ENCODE data around the gene CMKLR1.
A peak's percentile ranks its signal among the peaks of the same experiment; 100 is the strongest.

Gene CMKLR1

GRCh38 chr12:108289350-108290161, 49.6 kb downstream of the CMKLR1 start:
- H3K9me3 ChIP-seq (ENCODE audit: control extremely low read depth in 1 of 5, control insufficient read depth in 4 of 5, insufficient read depth in 2 of 5, low read depth in 1 of 5, low read length in 4 of 5): no peaks in the 10 kb centered on the region
- no peak for DNase-seq
- no peak overlapping the region for H3K4me3 ChIP-seq (ENCODE audit: control insufficient read depth in 1 of 7, extremely low read depth in 1 of 7, insufficient read depth in 4 of 7, low read depth in 2 of 7, low read length in 6 of 7)
- ChIA-PET CTCF (interaction anchor here (1.0 to 1.6 kb wide), 4 partner anchors 16 to 34 kb away, joined by 3 to 4 read pairs (median 4); no protein-coding TSS in a partner anchor), POLR2A (no interaction called here)
- no peaks in the 10 kb centered on the region for H3K27me3 ChIP-seq (replicated peaks in 2 of 5; ENCODE audit: control insufficient read depth in 4 of 5, insufficient read depth in 5 of 5, low read length in 4 of 5)
- 93% methylated on average over 10 of the region's 11 CpGs for whole genome bisulfite sequencing (ENCODE audit: insufficient coverage)
- H3K4me1 ChIP-seq (ENCODE audit: control extremely low read depth in 1 of 4, control insufficient read depth in 4 of 4, insufficient read depth in 4 of 4, low read length in 3 of 4): peaks cover 0 to 13% (median 2%) of the 10 kb centered on the region in 4 experiments
- H3K36me3 ChIP-seq (ENCODE audit: control insufficient read depth in 4 of 4, insufficient read depth in 4 of 4, low read length in 3 of 4): no peaks in the 10 kb centered on the region
- H3K27ac ChIP-seq (ENCODE audit: insufficient read depth in 1 of 2, low read depth in 1 of 2, low read length in 2 of 2, poor library complexity in 1 of 2, severe bottlenecking in 2 of 2): no peak overlapping the region

- no peak for DNase-seq
- no peak overlapping the region for H3K27ac ChIP-seq (ENCODE audit: insufficient read depth in 1 of 2, low read depth in 1 of 2, low read length in 2 of 2, poor library complexity in 1 of 2, severe bottlenecking in 2 of 2)
- ChIA-PET POLR2A (no interaction called here), CTCF (interaction anchor here (0.9 to 1.4 kb wide), 4 partner anchors 11 to 37 kb away, joined by 3 read pairs; no protein-coding TSS in a partner anchor)
- peaks cover 5 to 33% (median 25%) of the 10 kb centered on the region in 4 experiments for H3K4me1 ChIP-seq (ENCODE audit: control extremely low read depth in 1 of 4, control insufficient read depth in 4 of 4, insufficient read depth in 4 of 4, low read length in 3 of 4)
- no peaks in the 10 kb centered on the region for H3K9me3 ChIP-seq (ENCODE audit: control extremely low read depth in 1 of 5, control insufficient read depth in 4 of 5, insufficient read depth in 2 of 5, low read depth in 1 of 5, low read length in 4 of 5)
- no peaks in the 10 kb centered on the region for H3K36me3 ChIP-seq (ENCODE audit: control insufficient read depth in 4 of 4, insufficient read depth in 4 of 4, low read length in 3 of 4)
- no peak overlapping the region for H3K4me3 ChIP-seq (ENCODE audit: control insufficient read depth in 1 of 7, extremely low read depth in 1 of 7, insufficient read depth in 4 of 7, low read depth in 2 of 7, low read length in 6 of 7)
- WGBS (ENCODE audit: insufficient coverage): 97% methylated on average over 3 of the region's 3 CpGs
- no peaks in the 10 kb centered on the region for H3K27me3 ChIP-seq (replicated peaks in 2 of 5; ENCODE audit: control insufficient read depth in 4 of 5, insufficient read depth in 5 of 5, low read length in 4 of 5)
These were observed 51.9 kb downstream of the CMKLR1 start for GRCh38 chr12:108287227-108287626.

GRCh38 chr12:108285016-108285415, 54.1 kb downstream of the CMKLR1 start:
- WGBS (ENCODE audit: insufficient coverage): 100% methylated on average over 1 of the region's 2 CpGs
- POLR2A ChIA-PET: no interaction called here
- DNase-seq: no peak

GRCh38 chr12:108284163-108284562, 54.9 kb downstream of the CMKLR1 start:
- Histone ChIP-seq H3K9me3 (ENCODE audit: control extremely low read depth in 1 of 5, control insufficient read depth in 4 of 5, insufficient read depth in 2 of 5, low read depth in 1 of 5, low read length in 4 of 5) (no peaks in the 10 kb centered on the region), H3K4me3 (ENCODE audit: control insufficient read depth in 1 of 7, extremely low read depth in 1 of 7, insufficient read depth in 4 of 7, low read depth in 2 of 7, low read length in 6 of 7) (no peak overlapping the region), H3K36me3 (ENCODE audit: control insufficient read depth in 4 of 4, insufficient read depth in 4 of 4, low read length in 3 of 4) (no peaks in the 10 kb centered on the region), H3K27me3 (replicated peaks in 2 of 5; ENCODE audit: control insufficient read depth in 4 of 5, insufficient read depth in 5 of 5, low read length in 4 of 5) (no peaks in the 10 kb centered on the region), H3K27ac (ENCODE audit: insufficient read depth in 1 of 2, low read depth in 1 of 2, low read length in 2 of 2, poor library complexity in 1 of 2, severe bottlenecking in 2 of 2) (no peak overlapping the region), H3K4me1 (ENCODE audit: control extremely low read depth in 1 of 4, control insufficient read depth in 4 of 4, insufficient read depth in 4 of 4, low read length in 3 of 4) (peaks cover 5 to 40% (median 33%) of the 10 kb centered on the region in 4 experiments)
- ChIA-PET CTCF (interaction anchor here (1.1 kb wide), 1 partner anchor 30 kb away, joined by 4 read pairs; no protein-coding TSS in a partner anchor), POLR2A (interaction anchor here (0.5 to 1.3 kb wide), 2 partner anchors 13 to 30 kb away, joined by 3 to 4 read pairs; no protein-coding TSS in a partner anchor)
- no peak for DNase-seq
- 62% methylated on average over 7 of the region's 7 CpGs for WGBS (ENCODE audit: insufficient coverage)

More at GRCh38 chr12:108285016-108285415, 54.1 kb downstream of the CMKLR1 start:
- Histone ChIP-seq H3K27me3 (replicated peaks in 2 of 5; ENCODE audit: control insufficient read depth in 4 of 5, insufficient read depth in 5 of 5, low read length in 4 of 5) (no peaks in the 10 kb centered on the region), H3K4me1 (ENCODE audit: control extremely low read depth in 1 of 4, control insufficient read depth in 4 of 4, insufficient read depth in 4 of 4, low read length in 3 of 4) (peaks cover 5 to 45% (median 34%) of the 10 kb centered on the region in 4 experiments), H3K9me3 (ENCODE audit: control extremely low read depth in 1 of 5, control insufficient read depth in 4 of 5, insufficient read depth in 2 of 5, low read depth in 1 of 5, low read length in 4 of 5) (no peaks in the 10 kb centered on the region), H3K36me3 (ENCODE audit: control insufficient read depth in 4 of 4, insufficient read depth in 4 of 4, low read length in 3 of 4) (no peaks in the 10 kb centered on the region), H3K27ac (ENCODE audit: insufficient read depth in 1 of 2, low read depth in 1 of 2, low read length in 2 of 2, poor library complexity in 1 of 2, severe bottlenecking in 2 of 2) (no peak overlapping the region), H3K4me3 (ENCODE audit: control insufficient read depth in 1 of 7, extremely low read depth in 1 of 7, insufficient read depth in 4 of 7, low read depth in 2 of 7, low read length in 6 of 7) (no peak overlapping the region)
- CTCF ChIA-PET: no interaction called here

GRCh38 chr12:108282676-108283075, 56.4 kb downstream of the CMKLR1 start:
- WGBS (ENCODE audit: insufficient coverage): 0% methylated on average over 1 of the region's 3 CpGs
- peak; percentile 57 to 93 (median 91) for DNase-seq
- ChIA-PET CTCF (no interaction called here), POLR2A (no interaction called here)
- peaks cover 5 to 37% (median 32%) of the 10 kb centered on the region in 4 experiments for H3K4me1 ChIP-seq (ENCODE audit: control extremely low read depth in 1 of 4, control insufficient read depth in 4 of 4, insufficient read depth in 4 of 4, low read length in 3 of 4)
- no peaks in the 10 kb centered on the region for H3K36me3 ChIP-seq (ENCODE audit: control insufficient read depth in 4 of 4, insufficient read depth in 4 of 4, low read length in 3 of 4)
- no peak overlapping the region for H3K27ac ChIP-seq (ENCODE audit: insufficient read depth in 1 of 2, low read depth in 1 of 2, low read length in 2 of 2, poor library complexity in 1 of 2, severe bottlenecking in 2 of 2)
- H3K27me3 ChIP-seq (replicated peaks in 2 of 5; ENCODE audit: control insufficient read depth in 4 of 5, insufficient read depth in 5 of 5, low read length in 4 of 5): no peaks in the 10 kb centered on the region
- H3K4me3 ChIP-seq (ENCODE audit: control insufficient read depth in 1 of 7, extremely low read depth in 1 of 7, insufficient read depth in 4 of 7, low read depth in 2 of 7, low read length in 6 of 7): peak overlapping the region in 3 of 7 experiments; percentile 19 to 34 (median 33)
- H3K9me3 ChIP-seq (ENCODE audit: control extremely low read depth in 1 of 5, control insufficient read depth in 4 of 5, insufficient read depth in 2 of 5, low read depth in 1 of 5, low read length in 4 of 5): no peaks in the 10 kb centered on the region

- no peak for DNase-seq
- Histone ChIP-seq H3K4me1 (ENCODE audit: control extremely low read depth in 1 of 4, control insufficient read depth in 4 of 4, insufficient read depth in 4 of 4, low read length in 3 of 4) (peaks cover 5 to 37% (median 32%) of the 10 kb centered on the region in 4 experiments), H3K4me3 (ENCODE audit: control insufficient read depth in 1 of 7, extremely low read depth in 1 of 7, insufficient read depth in 4 of 7, low read depth in 2 of 7, low read length in 6 of 7) (peak overlapping the region in 3 of 7 experiments; percentile 19 to 34 (median 33)), H3K27me3 (replicated peaks in 2 of 5; ENCODE audit: control insufficient read depth in 4 of 5, insufficient read depth in 5 of 5, low read length in 4 of 5) (no peaks in the 10 kb centered on the region), H3K27ac (ENCODE audit: insufficient read depth in 1 of 2, low read depth in 1 of 2, low read length in 2 of 2, poor library complexity in 1 of 2, severe bottlenecking in 2 of 2) (no peak overlapping the region), H3K36me3 (ENCODE audit: control insufficient read depth in 4 of 4, insufficient read depth in 4 of 4, low read length in 3 of 4) (no peaks in the 10 kb centered on the region), H3K9me3 (ENCODE audit: control extremely low read depth in 1 of 5, control insufficient read depth in 4 of 5, insufficient read depth in 2 of 5, low read depth in 1 of 5, low read length in 4 of 5) (no peaks in the 10 kb centered on the region)
- WGBS (ENCODE audit: insufficient coverage): 17% methylated on average over 1 of the region's 2 CpGs
- POLR2A ChIA-PET: no interaction called here
- CTCF ChIA-PET: interaction anchor here (1.5 kb wide), 1 partner anchor 31 kb away, joined by 5 read pairs; no protein-coding TSS in a partner anchor
These were observed 57.0 kb downstream of the CMKLR1 start for GRCh38 chr12:108282160-108282559.

- Histone ChIP-seq H3K4me3 (ENCODE audit: control insufficient read depth in 1 of 7, extremely low read depth in 1 of 7, insufficient read depth in 4 of 7, low read depth in 2 of 7, low read length in 6 of 7) (no peak overlapping the region), H3K36me3 (ENCODE audit: control insufficient read depth in 4 of 4, insufficient read depth in 4 of 4, low read length in 3 of 4) (no peaks in the 10 kb centered on the region), H3K27ac (ENCODE audit: insufficient read depth in 1 of 2, low read depth in 1 of 2, low read length in 2 of 2, poor library complexity in 1 of 2, severe bottlenecking in 2 of 2) (no peak overlapping the region), H3K4me1 (ENCODE audit: control extremely low read depth in 1 of 4, control insufficient read depth in 4 of 4, insufficient read depth in 4 of 4, low read length in 3 of 4) (peaks cover 2 to 17% (median 13%) of the 10 kb centered on the region in 4 experiments), H3K9me3 (ENCODE audit: control extremely low read depth in 1 of 5, control insufficient read depth in 4 of 5, insufficient read depth in 2 of 5, low read depth in 1 of 5, low read length in 4 of 5) (peaks cover 0 to 6% (median 0%) of the 10 kb centered on the region in 5 experiments), H3K27me3 (replicated peaks in 2 of 5; ENCODE audit: control insufficient read depth in 4 of 5, insufficient read depth in 5 of 5, low read length in 4 of 5) (no peaks in the 10 kb centered on the region)
- POLR2A ChIA-PET: no interaction called here
- no peak for DNase-seq
- CTCF ChIA-PET: interaction anchor here (0.6 kb wide), 1 partner anchor 208 kb away, joined by 3 read pairs; no protein-coding TSS in a partner anchor
These were observed 61.5 kb downstream of the CMKLR1 start for GRCh38 chr12:108277613-108278012.

Data from common myeloid progenitor, CD34-positive (primary cell).